Measurements from ENCODE around the gene NDUFB1.

GRCh38 chr14:92164958-92165357 lies 43.5 kb upstream of the NDUFB1 start:
- TF ChIP-seq, protein P1, sequence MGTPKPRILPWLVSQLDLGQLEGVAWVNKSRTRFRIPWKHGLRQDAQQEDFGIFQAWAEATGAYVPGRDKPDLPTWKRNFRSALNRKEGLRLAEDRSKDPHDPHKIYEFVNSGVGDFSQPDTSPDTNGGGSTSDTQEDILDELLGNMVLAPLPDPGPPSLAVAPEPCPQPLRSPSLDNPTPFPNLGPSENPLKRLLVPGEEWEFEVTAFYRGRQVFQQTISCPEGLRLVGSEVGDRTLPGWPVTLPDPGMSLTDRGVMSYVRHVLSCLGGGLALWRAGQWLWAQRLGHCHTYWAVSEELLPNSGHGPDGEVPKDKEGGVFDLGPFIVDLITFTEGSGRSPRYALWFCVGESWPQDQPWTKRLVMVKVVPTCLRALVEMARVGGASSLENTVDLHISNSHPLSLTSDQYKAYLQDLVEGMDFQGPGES (IDR thresholded peaks at IDR 0.05; ENCODE audit: low read depth, low read length) = no peak
- TF ChIP-seq, protein P2, sequence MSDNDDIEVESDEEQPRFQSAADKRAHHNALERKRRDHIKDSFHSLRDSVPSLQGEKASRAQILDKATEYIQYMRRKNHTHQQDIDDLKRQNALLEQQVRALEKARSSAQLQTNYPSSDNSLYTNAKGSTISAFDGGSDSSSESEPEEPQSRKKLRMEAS (IDR thresholded peaks at IDR 0.05; ENCODE audit: low read depth) = no peak
- no peak for TF ChIP-seq POLR2AphosphoS5 (IDR thresholded peaks at IDR 0.05; ENCODE audit: low read depth, low read length)
- TF ChIP-seq, protein P3, sequence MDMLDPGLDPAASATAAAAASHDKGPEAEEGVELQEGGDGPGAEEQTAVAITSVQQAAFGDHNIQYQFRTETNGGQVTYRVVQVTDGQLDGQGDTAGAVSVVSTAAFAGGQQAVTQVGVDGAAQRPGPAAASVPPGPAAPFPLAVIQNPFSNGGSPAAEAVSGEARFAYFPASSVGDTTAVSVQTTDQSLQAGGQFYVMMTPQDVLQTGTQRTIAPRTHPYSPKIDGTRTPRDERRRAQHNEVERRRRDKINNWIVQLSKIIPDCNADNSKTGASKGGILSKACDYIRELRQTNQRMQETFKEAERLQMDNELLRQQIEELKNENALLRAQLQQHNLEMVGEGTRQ (IDR thresholded peaks at IDR 0.05; ENCODE audit: borderline replicate concordance, low read depth, low read length) = no peak
- TF ChIP-seq, protein P4, sequence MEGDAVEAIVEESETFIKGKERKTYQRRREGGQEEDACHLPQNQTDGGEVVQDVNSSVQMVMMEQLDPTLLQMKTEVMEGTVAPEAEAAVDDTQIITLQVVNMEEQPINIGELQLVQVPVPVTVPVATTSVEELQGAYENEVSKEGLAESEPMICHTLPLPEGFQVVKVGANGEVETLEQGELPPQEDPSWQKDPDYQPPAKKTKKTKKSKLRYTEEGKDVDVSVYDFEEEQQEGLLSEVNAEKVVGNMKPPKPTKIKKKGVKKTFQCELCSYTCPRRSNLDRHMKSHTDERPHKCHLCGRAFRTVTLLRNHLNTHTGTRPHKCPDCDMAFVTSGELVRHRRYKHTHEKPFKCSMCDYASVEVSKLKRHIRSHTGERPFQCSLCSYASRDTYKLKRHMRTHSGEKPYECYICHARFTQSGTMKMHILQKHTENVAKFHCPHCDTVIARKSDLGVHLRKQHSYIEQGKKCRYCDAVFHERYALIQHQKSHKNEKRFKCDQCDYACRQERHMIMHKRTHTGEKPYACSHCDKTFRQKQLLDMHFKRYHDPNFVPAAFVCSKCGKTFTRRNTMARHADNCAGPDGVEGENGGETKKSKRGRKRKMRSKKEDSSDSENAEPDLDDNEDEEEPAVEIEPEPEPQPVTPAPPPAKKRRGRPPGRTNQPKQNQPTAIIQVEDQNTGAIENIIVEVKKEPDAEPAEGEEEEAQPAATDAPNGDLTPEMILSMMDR (IDR thresholded peaks at IDR 0.05) = no peak
- no peak for TF ChIP-seq EZH2phosphoT487 (IDR thresholded peaks at IDR 0.05; ENCODE audit: borderline replicate concordance, low read depth)
- TF ChIP-seq, protein P5, sequence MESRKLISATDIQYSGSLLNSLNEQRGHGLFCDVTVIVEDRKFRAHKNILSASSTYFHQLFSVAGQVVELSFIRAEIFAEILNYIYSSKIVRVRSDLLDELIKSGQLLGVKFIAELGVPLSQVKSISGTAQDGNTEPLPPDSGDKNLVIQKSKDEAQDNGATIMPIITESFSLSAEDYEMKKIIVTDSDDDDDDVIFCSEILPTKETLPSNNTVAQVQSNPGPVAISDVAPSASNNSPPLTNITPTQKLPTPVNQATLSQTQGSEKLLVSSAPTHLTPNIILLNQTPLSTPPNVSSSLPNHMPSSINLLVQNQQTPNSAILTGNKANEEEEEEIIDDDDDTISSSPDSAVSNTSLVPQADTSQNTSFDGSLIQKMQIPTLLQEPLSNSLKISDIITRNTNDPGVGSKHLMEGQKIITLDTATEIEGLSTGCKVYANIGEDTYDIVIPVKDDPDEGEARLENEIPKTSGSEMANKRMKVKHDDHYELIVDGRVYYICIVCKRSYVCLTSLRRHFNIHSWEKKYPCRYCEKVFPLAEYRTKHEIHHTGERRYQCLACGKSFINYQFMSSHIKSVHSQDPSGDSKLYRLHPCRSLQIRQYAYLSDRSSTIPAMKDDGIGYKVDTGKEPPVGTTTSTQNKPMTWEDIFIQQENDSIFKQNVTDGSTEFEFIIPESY (IDR thresholded peaks at IDR 0.05; ENCODE audit: borderline replicate concordance, low read depth) = no peak
- TF ChIP-seq NRF1 (IDR thresholded peaks at IDR 0.05; ENCODE audit: low read depth, low read length) = no peak
- no peak for TF ChIP-seq RAD21 (IDR thresholded peaks at IDR 0.05; ENCODE audit: low read length)
- TF ChIP-seq GABPA (IDR thresholded peaks at IDR 0.05; ENCODE audit: low read depth) = no peak

All from SK-N-SH (cell line).